ENCODE data around the gene EIF4A2. TPM values are rescaled to one million over a fixed set of nuclear protein-coding genes. Genes with fewer than 3 reads are reported as not detected.

The EIF4A2 gene
- total RNA-seq, 1 donor from 2014 or later, result 441 TPM

- DNase-seq, result no peak
- Mint-ChIP-seq H3K4me1 (ENCODE audit: low read depth, unreplicated experiment) (no peaks in the 10 kb centered on the region), H3K36me3 (ENCODE audit: unreplicated experiment) (no peaks in the 10 kb centered on the region)
These were observed 33.1 kb upstream of the EIF4A2 start for GRCh38 chr3:186750316-186750715.

GRCh38 chr3:186751480-186751879 lies 31.9 kb upstream of the EIF4A2 start:
- Mint-ChIP-seq H3K36me3 (ENCODE audit: unreplicated experiment) (no peaks in the 10 kb centered on the region), H3K4me1 (ENCODE audit: low read depth, unreplicated experiment) (no peaks in the 10 kb centered on the region), H3K27ac (ENCODE audit: unreplicated experiment) (no peak overlapping the region), H3K27me3 (ENCODE audit: unreplicated experiment) (no peaks in the 10 kb centered on the region), H3K9me3 (ENCODE audit: unreplicated experiment) (peaks cover 1% of the 10 kb centered on the region), H3K4me3 (ENCODE audit: unreplicated experiment) (no peak overlapping the region)
- no peak for TF ChIP-seq CTCF (IDR thresholded peaks at IDR 0.05; ENCODE audit: partially characterized antibody, unreplicated experiment)
- DNase-seq, result no peak

More at GRCh38 chr3:186750316-186750715, 33.1 kb upstream of the EIF4A2 start:
- TF ChIP-seq CTCF (IDR thresholded peaks at IDR 0.05; ENCODE audit: partially characterized antibody, unreplicated experiment), result no peak
- H3K27ac Mint-ChIP-seq (ENCODE audit: unreplicated experiment), result no peak overlapping the region
- no peak overlapping the region for H3K4me3 Mint-ChIP-seq (ENCODE audit: unreplicated experiment)
- no peaks in the 10 kb centered on the region for H3K27me3 Mint-ChIP-seq (ENCODE audit: unreplicated experiment)
- peaks cover 1% of the 10 kb centered on the region for H3K9me3 Mint-ChIP-seq (ENCODE audit: unreplicated experiment)

- TF ChIP-seq CTCF (IDR thresholded peaks at IDR 0.05; ENCODE audit: partially characterized antibody, unreplicated experiment), result no peak
- DNase-seq, result no peak
- peaks cover 3% of the 10 kb centered on the region for H3K4me1 Mint-ChIP-seq (ENCODE audit: low read depth, unreplicated experiment)
- no peak overlapping the region for H3K27ac Mint-ChIP-seq (ENCODE audit: unreplicated experiment)
- no peaks in the 10 kb centered on the region for H3K27me3 Mint-ChIP-seq (ENCODE audit: unreplicated experiment)
- H3K36me3 Mint-ChIP-seq (ENCODE audit: unreplicated experiment), result no peaks in the 10 kb centered on the region
- H3K4me3 Mint-ChIP-seq (ENCODE audit: unreplicated experiment), result no peak overlapping the region
- H3K9me3 Mint-ChIP-seq (ENCODE audit: unreplicated experiment), result no peaks in the 10 kb centered on the region
These were observed 29.4 kb upstream of the EIF4A2 start for GRCh38 chr3:186754006-186754405.

GRCh38 chr3:186754871-186755270 lies 28.5 kb upstream of the EIF4A2 start:
- no peak for DNase-seq
- Mint-ChIP-seq H3K27ac (ENCODE audit: unreplicated experiment) (no peak overlapping the region), H3K9me3 (ENCODE audit: unreplicated experiment) (no peaks in the 10 kb centered on the region), H3K27me3 (ENCODE audit: unreplicated experiment) (no peaks in the 10 kb centered on the region), H3K4me1 (ENCODE audit: low read depth, unreplicated experiment) (peaks cover 3% of the 10 kb centered on the region), H3K36me3 (ENCODE audit: unreplicated experiment) (no peaks in the 10 kb centered on the region), H3K4me3 (ENCODE audit: unreplicated experiment) (no peak overlapping the region)
- no peak for TF ChIP-seq CTCF (IDR thresholded peaks at IDR 0.05; ENCODE audit: partially characterized antibody, unreplicated experiment)

DNA sequence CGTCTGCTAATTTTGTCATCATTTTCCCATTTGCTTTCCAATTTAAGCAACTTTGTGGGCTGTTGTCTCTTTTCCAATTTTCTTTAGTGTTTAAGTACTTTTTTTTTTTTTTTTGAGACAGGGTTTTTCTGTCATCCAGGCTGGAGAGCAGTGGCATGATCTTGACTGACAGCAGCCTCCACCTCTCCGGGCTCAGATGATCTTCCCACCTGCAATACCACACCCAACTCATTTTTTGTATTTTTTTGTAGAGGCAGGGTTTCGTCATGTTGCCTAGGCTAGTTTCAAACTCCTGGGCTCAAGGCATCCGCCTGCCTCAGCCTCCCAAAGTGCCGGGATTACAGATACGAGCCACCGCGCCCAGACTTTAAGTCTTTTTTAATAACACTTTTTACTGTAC lies 26.2 kb upstream of the EIF4A2 start:
- H3K27me3 Mint-ChIP-seq (ENCODE audit: unreplicated experiment), result no peaks in the 10 kb centered on the region
- H3K4me3 Mint-ChIP-seq (ENCODE audit: unreplicated experiment), result no peak overlapping the region
- no peaks in the 10 kb centered on the region for H3K9me3 Mint-ChIP-seq (ENCODE audit: unreplicated experiment)
- no peak overlapping the region for H3K27ac Mint-ChIP-seq (ENCODE audit: unreplicated experiment)
- DNase-seq, result no peak
- no peak for TF ChIP-seq CTCF (IDR thresholded peaks at IDR 0.05; ENCODE audit: partially characterized antibody, unreplicated experiment)
- no peaks in the 10 kb centered on the region for H3K36me3 Mint-ChIP-seq (ENCODE audit: unreplicated experiment)
- peaks cover 3% of the 10 kb centered on the region for H3K4me1 Mint-ChIP-seq (ENCODE audit: low read depth, unreplicated experiment)
